GM12891 (cell line): ENCODE results near the gene DDX46. TPM values are rescaled to one million over a fixed set of nuclear protein-coding genes. Genes with fewer than 3 reads are reported as not detected.
"Not testable (repeated sequence)": the region's sequence is repeated elsewhere in the genome, so short reads cannot be mapped to it uniquely, and the experiment has no call there.

Experiments
- DNase-seq: peaks from one replicate; pipeline ENCODE4 v3.0.0; 2011; ENCODE audit warnings: low spot score; ENCODE audit not compliant: insufficient read length
- FAIRE-seq: peaks from 2 replicates; lab custom pipeline; 2011; peaks lifted over from hg19 to GRCh38; lab: Jason Lieb, UNC
- PAX5 ChIP-seq: IDR thresholded peaks from 2 replicates; pipeline ENCODE4 v1.6.1; 2011; ENCODE audit warnings: low read length, moderate library complexity, mild to moderate bottlenecking; ENCODE audit not compliant: insufficient read depth, severe bottlenecking
- POLR2A ChIP-seq: IDR thresholded peaks from 2 replicates; pipeline ENCODE4 v1.6.1; 2011; ENCODE audit warnings: low read depth, low read length, control low read depth
- POLR2AphosphoS5 ChIP-seq: IDR thresholded peaks from 2 replicates; pipeline ENCODE4 v1.6.1; 2011; ENCODE audit warnings: low read depth, low read length, control low read depth
- POU2F2 ChIP-seq: IDR thresholded peaks from 2 replicates; pipeline ENCODE4 v1.6.1; 2011; ENCODE audit warnings: low read depth, mild to moderate bottlenecking, control low read depth, low read length, moderate library complexity
- SPI1 ChIP-seq: IDR thresholded peaks from 2 replicates; pipeline ENCODE4 v1.6.1; 2011; ENCODE audit warnings: low read depth, low read length, control low read depth
- TAF1 ChIP-seq: IDR thresholded peaks from 2 replicates; pipeline ENCODE4 v1.6.1; 2011; ENCODE audit warnings: low read depth, low read length, control low read depth
- polyA plus RNA-seq: library from polyadenylated mRNA; unstranded; fragments of >200 nt; gene quantifications from one replicate; pipeline ENCODE4 v1.2.1, GENCODE V29; 2012; ENCODE audit warnings: low read depth, missing spikeins, inconsistent platforms; ENCODE audit not compliant: missing spikeins

Gene DDX46, protein sequence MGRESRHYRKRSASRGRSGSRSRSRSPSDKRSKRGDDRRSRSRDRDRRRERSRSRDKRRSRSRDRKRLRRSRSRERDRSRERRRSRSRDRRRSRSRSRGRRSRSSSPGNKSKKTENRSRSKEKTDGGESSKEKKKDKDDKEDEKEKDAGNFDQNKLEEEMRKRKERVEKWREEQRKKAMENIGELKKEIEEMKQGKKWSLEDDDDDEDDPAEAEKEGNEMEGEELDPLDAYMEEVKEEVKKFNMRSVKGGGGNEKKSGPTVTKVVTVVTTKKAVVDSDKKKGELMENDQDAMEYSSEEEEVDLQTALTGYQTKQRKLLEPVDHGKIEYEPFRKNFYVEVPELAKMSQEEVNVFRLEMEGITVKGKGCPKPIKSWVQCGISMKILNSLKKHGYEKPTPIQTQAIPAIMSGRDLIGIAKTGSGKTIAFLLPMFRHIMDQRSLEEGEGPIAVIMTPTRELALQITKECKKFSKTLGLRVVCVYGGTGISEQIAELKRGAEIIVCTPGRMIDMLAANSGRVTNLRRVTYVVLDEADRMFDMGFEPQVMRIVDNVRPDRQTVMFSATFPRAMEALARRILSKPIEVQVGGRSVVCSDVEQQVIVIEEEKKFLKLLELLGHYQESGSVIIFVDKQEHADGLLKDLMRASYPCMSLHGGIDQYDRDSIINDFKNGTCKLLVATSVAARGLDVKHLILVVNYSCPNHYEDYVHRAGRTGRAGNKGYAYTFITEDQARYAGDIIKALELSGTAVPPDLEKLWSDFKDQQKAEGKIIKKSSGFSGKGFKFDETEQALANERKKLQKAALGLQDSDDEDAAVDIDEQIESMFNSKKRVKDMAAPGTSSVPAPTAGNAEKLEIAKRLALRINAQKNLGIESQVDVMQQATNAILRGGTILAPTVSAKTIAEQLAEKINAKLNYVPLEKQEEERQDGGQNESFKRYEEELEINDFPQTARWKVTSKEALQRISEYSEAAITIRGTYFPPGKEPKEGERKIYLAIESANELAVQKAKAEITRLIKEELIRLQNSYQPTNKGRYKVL
- polyA plus RNA-seq, result 44.9 TPM

- DNase-seq, result peak; percentile 93
- FAIRE-seq, result peak; percentile 91
- TF ChIP-seq TAF1, result peak; percentile 95
- TF ChIP-seq POU2F2, result peak; percentile 40; the same call in 1 of the 2 replicates
- TF ChIP-seq POLR2A, result peak; percentile 93
- TF ChIP-seq POLR2AphosphoS5, result peak; percentile 95
- peak; percentile 91 for TF ChIP-seq PAX5
- peak; percentile 41; the same call in 1 of the 2 replicates for TF ChIP-seq SPI1
Measured at GRCh38 chr5:134758504-134759341, at the start of gene DDX46. DDX46 (plus strand) TSS chr5:134758779; CDS start chr5:134758939, 160 bp downstream.

- no peak for TF ChIP-seq TAF1
- TF ChIP-seq POLR2A, result no peak
- no peak for TF ChIP-seq POU2F2
- TF ChIP-seq PAX5, result no peak
- TF ChIP-seq POLR2AphosphoS5, result no peak
- no peak for TF ChIP-seq SPI1
- FAIRE-seq (peak; percentile 5), DNase-seq (no peak)
Measured at GRCh38 chr5:134714120-134714519, 44.5 kb upstream of the DDX46 start.

DNA sequence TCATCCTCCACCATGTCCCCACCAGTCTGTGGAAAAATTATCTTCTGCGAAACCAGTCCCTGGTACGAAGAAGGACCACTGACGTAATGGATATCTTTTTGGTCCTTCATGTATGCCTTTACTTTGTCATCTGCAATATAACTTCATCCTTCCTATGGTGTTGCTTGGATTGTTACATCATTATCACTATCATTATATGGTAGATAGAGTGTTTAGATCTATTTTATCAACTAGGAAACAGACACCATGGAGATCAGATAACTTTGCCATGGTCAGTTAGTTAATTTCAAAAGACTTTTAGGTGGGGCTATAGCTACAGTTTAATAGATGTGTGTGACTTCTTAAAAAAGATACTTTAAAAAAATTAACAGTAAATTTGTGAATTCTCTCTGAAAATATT is 44.0 kb upstream of the DDX46 start:
- FAIRE-seq (peak; percentile 75), DNase-seq (no peak)
- no peak for TF ChIP-seq TAF1
- no peak for TF ChIP-seq POU2F2
- TF ChIP-seq POLR2A, result no peak
- no peak for TF ChIP-seq SPI1
- no peak for TF ChIP-seq PAX5
- no peak for TF ChIP-seq POLR2AphosphoS5

- not testable (repeated sequence) for FAIRE-seq
Measured at GRCh38 chr5:134715466-134715865, 43.1 kb upstream of the DDX46 start.

DNA sequence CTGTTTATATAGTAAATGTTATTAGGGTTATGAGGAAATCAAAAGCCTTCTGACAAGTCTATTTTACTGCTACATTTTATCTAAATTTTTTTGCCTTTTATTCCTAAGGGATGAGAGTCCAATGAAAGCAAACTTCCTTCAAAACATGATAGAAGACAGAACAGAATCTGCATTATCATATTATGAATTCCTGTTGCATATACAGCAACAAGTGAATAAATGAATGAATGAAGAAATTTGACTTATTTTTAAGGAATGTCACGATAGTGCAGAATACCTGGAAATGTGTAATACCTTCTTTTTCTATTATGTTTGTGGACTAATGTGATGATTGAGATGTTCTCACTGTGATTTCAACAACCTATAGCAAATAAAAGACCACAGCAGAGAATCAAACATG is 33.7 kb upstream of the DDX46 start:
- FAIRE-seq (no peak), DNase-seq (no peak)
- no peak for TF ChIP-seq PAX5
- no peak for TF ChIP-seq POU2F2

More at GRCh38 chr5:134715466-134715865, 43.1 kb upstream of the DDX46 start:
- not testable (repeated sequence) for DNase-seq

GRCh38 chr5:134732819-134733218 is 25.8 kb upstream of the DDX46 start:
- TF ChIP-seq POLR2AphosphoS5, result no peak
- no peak for TF ChIP-seq POLR2A
- TF ChIP-seq POU2F2, result no peak
- TF ChIP-seq SPI1, result peak; percentile 41; the same call in 1 of the 2 replicates
- no peak for DNase-seq
- FAIRE-seq, result no peak

GRCh38 chr5:134735243-134735642 is 23.3 kb upstream of the DDX46 start:
- DNase-seq (no peak), FAIRE-seq (no peak)
- no peak for TF ChIP-seq POLR2A

DNA sequence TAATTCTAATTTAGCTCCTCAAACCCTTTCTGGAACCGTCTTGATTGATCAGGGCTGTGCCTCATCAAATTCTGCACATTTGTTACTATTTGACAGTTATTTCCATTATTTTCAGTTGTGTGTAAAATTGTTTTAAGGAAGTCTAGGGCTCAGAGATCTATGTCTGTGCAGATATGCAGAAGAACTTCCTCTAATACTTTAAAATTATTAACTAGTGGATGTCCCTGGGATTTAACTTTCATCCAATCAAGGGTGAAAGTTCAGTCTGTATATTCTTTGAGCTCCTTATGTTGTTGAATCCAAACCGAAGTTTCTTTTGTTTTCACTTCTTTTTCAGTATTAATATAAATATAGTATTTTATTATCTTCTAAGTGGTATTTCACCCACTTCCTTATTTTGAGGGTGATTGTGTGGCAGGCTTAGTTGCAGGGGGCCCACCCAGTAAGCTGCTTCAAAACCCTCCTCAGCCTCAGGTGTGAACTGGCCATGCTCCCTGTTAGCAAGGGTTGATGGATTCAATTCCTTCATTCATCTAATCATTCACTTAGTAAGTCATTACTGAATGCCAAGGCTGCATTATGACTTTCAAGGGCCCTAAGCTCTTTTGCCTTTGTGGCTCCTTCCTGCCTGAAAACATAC is 22.3 kb upstream of the DDX46 start:
- FAIRE-seq (no peak), DNase-seq (no peak)
- TF ChIP-seq PAX5 (no peak), SPI1 (peak; percentile 64), POLR2A (no peak)
